ENCODE data around the gene PLA2G2F. TPM values are rescaled to one million over a fixed set of nuclear protein-coding genes. Genes with fewer than 3 reads are reported as not detected.

Gene PLA2G2F
- total and polyA plus RNA-seq, 3 donors from 2014 or later = not detected

- Histone ChIP-seq H3K36me3 (ENCODE audit: low read depth, missing control alignments) (no peaks in the 10 kb centered on the region), H3K27me3 (no peaks in the 10 kb centered on the region), H3K4me1 (peaks cover 13% of the 10 kb centered on the region), H3K9me3 (no peaks in the 10 kb centered on the region), H3K27ac (peak overlapping the region; percentile 9 to 48), H3K4me3 (peak overlapping the region; percentile 51 to 65)
- DNase-seq = no peak
- no peak for TF ChIP-seq POLR2A (IDR thresholded peaks at IDR 0.05)
- TF ChIP-seq CTCF (IDR thresholded peaks at IDR 0.05) = no peak
- 54 to 69% methylated on average over 17 of the region's 17 CpGs for WGBS, 2 donors
- intact Hi-C loops (cut with DNase I; ENCODE audit: low total_unique reads) = no loop called here
Observed at GRCh38 chr1:20184997-20185833, 46.1 kb downstream of the PLA2G2F start.

DNA sequence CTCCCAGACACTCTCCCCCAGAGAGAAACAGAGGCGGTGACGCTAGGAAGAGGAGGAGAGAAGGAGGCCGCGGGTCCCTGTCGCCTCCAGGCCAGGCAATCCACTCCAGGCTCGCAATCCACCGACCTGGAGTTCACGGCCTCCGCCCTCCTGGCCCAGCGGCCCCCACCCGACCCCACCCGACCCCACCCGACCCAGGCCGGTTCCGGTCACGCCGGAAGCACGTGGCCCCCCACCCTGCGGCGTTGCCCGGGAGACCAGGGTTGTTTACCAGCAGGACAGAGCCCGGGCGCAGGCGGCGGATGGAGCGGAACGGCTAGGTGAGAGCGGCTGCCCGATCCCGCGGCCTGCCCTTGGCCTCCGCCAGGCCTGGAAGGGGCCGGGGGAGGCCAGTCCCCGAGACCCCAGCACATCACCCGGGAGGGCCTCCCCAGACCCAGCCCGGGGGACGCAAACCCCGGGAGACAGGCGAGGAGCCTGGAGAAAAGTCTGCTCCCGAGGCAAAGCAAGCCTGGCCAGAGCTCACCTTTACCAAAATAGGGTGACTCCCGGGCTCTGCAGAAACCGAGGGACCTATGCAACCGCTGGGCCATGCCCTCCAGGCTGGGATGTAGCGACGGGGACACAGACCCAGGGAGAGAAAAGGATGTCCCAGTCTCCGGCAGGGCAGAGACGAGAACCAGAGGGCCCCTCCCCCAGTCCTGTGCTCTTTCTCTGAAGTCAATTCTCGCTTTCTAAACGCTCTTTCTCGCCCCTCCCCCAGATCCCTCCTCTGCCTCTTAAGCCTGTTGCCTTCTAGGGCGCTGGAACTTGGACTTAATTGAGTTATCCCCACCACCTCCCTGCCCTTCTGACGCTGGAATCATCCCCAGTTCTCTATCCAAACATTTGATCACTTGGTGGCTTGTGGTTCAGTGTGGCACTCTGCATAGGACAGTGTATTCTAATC is 47.0 kb downstream of the PLA2G2F start, which contains the start of the genes PLA2G2C and UBXN10:
TSS of gene PLA2G2C (minus strand) at position 685 of the 949 bp plus-strand sequence. CDS start 9,155 bp downstream, outside the sequence.
TSS of gene UBXN10 (plus strand) at position 263 of the 949 bp plus-strand sequence. CDS start 4,466 bp downstream, outside the sequence.
- WGBS, 2 donors = 4 to 5% methylated on average over 19 to 45 of the region's 52 CpGs
- peak within 1 kb of the TSS; percentile 9 to 48 for H3K27ac ChIP-seq
- peaks cover 13% of the 10 kb centered on the region for H3K4me1 ChIP-seq
- peak; percentile 90 for DNase-seq
- intact Hi-C loops (cut with DNase I; ENCODE audit: low total_unique reads) = no loop called here
- H3K4me3 ChIP-seq = peak within 1 kb of the TSS; percentile 51 to 65
- no peaks in the 10 kb centered on the region for H3K27me3 ChIP-seq
- H3K36me3 ChIP-seq (ENCODE audit: low read depth, missing control alignments) = no peaks in the 10 kb centered on the region
- TF ChIP-seq CTCF (IDR thresholded peaks at IDR 0.05) (no peak), POLR2A (IDR thresholded peaks at IDR 0.05) (no peak)
- H3K9me3 ChIP-seq = no peaks in the 10 kb centered on the region

DNA sequence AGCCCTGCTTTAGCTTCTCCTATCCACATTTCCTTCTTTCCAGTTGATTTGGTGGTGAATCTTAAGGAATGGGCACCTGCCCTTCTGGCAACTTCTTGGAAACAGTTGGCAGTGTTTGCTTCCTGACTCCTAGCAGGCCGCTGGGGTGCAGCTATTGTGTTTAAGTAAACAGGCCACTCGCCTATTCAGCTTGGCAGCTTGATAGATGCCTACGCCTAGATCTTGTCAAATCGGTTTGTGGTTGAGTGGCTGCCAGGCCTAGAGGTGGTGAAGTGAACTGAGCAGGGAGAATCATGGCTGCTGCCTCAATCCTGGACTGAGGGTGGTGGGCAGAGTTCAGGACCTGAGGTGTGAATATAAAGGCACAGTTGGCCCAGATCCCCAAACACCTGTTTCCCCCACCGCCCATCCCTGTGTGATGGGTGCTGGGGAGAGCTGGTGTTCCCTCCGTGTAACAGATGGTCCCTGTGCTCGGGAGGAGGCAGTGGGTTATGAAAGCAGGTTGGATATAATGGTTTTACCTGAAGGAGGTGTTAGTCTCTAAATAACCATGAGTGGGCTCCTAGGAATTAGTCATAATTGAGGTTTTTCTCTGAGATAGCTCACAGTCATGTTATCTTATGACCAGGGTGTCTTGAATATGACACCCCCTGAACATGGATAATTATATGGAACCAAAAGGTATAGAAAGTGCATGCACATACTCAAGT is 48.1 kb downstream of the PLA2G2F start:
- TF ChIP-seq POLR2A (IDR thresholded peaks at IDR 0.05) = no peak
- no peak for TF ChIP-seq CTCF (IDR thresholded peaks at IDR 0.05)
- no peaks in the 10 kb centered on the region for H3K27me3 ChIP-seq
- peaks cover 13% of the 10 kb centered on the region for H3K4me1 ChIP-seq
- no peak for DNase-seq
- no peak overlapping the region for H3K4me3 ChIP-seq
- no peak overlapping the region for H3K27ac ChIP-seq
- no peaks in the 10 kb centered on the region for H3K36me3 ChIP-seq (ENCODE audit: low read depth, missing control alignments)
- intact Hi-C loops (cut with DNase I; ENCODE audit: low total_unique reads) = no loop called here
- no peaks in the 10 kb centered on the region for H3K9me3 ChIP-seq
- 68 to 73% methylated on average over 7 of the region's 7 CpGs for WGBS, 2 donors

GRCh38 chr1:20187813-20188454 is 48.8 kb downstream of the PLA2G2F start:
- WGBS, 2 donors = 49 to 65% methylated on average over 4 of the region's 4 CpGs
- TF ChIP-seq CTCF (IDR thresholded peaks at IDR 0.05) (no peak), POLR2A (IDR thresholded peaks at IDR 0.05) (no peak)
- Histone ChIP-seq H3K27ac (peak overlapping the region in 1 of 2 donors; percentile 23), H3K36me3 (ENCODE audit: low read depth, missing control alignments) (no peaks in the 10 kb centered on the region), H3K4me1 (peaks cover 13% of the 10 kb centered on the region), H3K4me3 (no peak overlapping the region), H3K9me3 (no peaks in the 10 kb centered on the region), H3K27me3 (no peaks in the 10 kb centered on the region)
- DNase-seq = no peak
- intact Hi-C loops (cut with DNase I; ENCODE audit: low total_unique reads) = no loop called here

Data from testis (tissue), 3 donors.